GM12873 (cell line): ENCODE data around the gene ACTN1.

Experiments used
- CTCF ChIP-seq: IDR thresholded peaks from 2 replicates; pipeline ENCODE4 v1.5.1; 2012; ENCODE audit warnings: low read depth, mild to moderate bottlenecking, moderate library complexity, low read length, control low read depth; ENCODE audit not compliant: insufficient read depth; ENCODE audit errors: missing control alignments

Gene ACTN1

GRCh38 chr14:68986225-68986624 is 7.1 kb upstream of the ACTN1 start:
- TF ChIP-seq CTCF: no peak

GRCh38 chr14:68984686-68985085 is 5.6 kb upstream of the ACTN1 start:
- no peak for TF ChIP-seq CTCF

GRCh38 chr14:68983191-68983590 is 4.1 kb upstream of the ACTN1 start:
- TF ChIP-seq CTCF: no peak

- no peak for TF ChIP-seq CTCF
These were observed 3.5 kb upstream of the ACTN1 start for GRCh38 chr14:68982581-68982980.

GRCh38 chr14:68981539-68981976 is 2.5 kb upstream of the ACTN1 start:
- no peak for TF ChIP-seq CTCF

GRCh38 chr14:68981139-68981538 is 2.0 kb upstream of the ACTN1 start:
- TF ChIP-seq CTCF: no peak

- TF ChIP-seq CTCF: no peak
These were observed 785 bp upstream of the ACTN1 start for GRCh38 chr14:68979722-68980451.
